ENCODE measurements around the gene TMCO2.
"Not testable (repeated sequence)": the region's sequence is repeated elsewhere in the genome, so short reads cannot be mapped to it uniquely, and the experiment has no call there.

The TMCO2 gene

GRCh38 chr1:40247655-40248054 lies at the start of gene TMCO2:
TSS of gene TMCO2 (plus strand) at chr1:40247937. CDS start at chr1:40247994, 57 bp downstream.
- no peak for DNase-seq

DNA sequence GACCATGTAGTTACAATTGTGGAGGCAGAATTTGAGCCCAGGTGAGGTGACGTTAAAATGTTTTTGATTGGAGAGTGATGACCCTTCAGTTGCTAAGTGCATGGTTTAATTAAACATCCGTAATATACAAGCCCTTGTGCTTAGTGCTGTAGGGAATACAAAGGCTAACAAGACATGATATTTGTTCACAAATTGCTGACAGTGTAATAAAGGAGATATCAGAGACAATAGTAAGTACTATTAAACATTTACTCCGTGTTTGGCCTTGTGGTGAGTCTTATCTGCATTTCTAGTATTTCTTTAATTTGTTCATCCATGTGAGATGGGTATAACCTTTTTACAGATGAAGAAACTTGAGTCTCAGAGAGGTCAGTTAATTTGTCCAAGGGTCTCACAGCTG lies 48.6 kb upstream of the TMCO2 start:
- no peak for DNase-seq

DNA sequence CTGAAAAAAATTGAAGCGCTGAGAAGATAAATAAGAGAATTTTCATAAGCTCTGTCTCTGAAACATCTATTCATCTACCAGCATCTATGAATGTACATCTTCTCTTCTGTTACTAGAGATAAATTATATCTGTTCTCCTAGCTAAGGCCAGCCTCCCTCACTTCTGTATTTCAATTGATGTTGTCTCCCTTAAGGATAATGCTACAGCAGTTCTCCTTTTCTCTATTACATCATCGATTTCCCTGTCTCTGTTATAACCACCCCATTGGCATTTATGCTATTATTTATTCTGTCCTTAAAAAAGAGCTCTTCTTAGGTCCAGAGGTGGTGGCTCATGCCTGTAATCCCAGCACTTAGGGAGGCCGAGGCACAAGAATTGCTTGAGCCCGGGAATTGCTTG lies 42.9 kb upstream of the TMCO2 start:
- DNase-seq, result no peak

DNA sequence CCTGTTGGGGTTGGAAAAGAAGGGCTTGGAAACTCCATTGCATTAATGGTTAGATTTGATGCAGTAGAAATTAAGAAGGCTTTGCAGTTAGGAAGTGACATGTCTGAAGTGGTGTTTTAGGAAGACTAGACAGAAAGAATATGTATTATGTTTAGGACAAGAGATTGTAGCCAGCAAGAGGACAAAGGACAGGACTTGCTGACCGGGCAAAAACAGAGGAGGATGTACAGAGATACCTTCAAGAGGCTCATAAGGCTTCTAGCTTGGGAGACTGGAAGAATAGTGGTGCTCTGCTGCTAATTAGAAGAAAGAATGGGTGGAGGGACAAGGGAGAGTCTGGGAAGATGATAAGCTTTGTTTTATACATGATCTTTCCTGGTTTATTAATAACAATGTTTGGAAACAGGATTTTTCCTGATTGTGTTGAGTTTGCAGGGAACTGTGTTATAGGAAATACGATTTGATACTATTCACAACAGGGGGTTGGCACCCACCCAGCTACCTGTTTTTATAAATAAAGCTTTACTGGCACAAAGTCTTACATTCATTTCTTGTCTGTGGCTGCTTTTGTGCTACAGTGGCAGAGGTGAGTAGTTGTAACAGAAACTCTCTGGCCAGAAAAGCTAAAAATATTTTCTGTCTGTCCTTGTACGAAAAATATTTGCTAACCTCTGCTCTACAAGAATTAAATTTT lies 37.1 kb upstream of the TMCO2 start:
- no peak for DNase-seq

DNA sequence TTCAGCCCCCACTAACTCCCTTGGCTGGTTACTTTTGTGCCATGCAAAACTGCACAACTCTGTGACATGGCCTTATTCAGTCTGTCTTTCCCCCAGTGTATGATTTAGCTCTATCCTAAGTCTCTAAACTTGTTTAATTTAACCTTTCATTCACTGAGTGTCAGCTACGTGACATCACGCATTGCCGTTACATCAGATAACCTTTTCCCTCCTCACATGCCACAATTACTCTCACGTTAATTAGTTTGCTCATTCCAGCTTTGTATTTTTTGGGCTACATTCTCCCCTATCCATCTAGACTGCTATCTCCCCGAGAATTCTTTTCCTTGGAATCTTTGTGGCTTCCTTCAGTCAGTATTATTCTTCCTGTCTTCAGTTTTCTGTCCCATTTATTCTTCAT lies 29.4 kb upstream of the TMCO2 start:
- DNase-seq, result no peak

GRCh38 chr1:40221471-40221905 lies 26.2 kb upstream of the TMCO2 start:
- DNase-seq, result not testable (repeated sequence)

- DNase-seq, result no peak
Observed at GRCh38 chr1:40221977-40222772, 25.6 kb upstream of the TMCO2 start.

DNA sequence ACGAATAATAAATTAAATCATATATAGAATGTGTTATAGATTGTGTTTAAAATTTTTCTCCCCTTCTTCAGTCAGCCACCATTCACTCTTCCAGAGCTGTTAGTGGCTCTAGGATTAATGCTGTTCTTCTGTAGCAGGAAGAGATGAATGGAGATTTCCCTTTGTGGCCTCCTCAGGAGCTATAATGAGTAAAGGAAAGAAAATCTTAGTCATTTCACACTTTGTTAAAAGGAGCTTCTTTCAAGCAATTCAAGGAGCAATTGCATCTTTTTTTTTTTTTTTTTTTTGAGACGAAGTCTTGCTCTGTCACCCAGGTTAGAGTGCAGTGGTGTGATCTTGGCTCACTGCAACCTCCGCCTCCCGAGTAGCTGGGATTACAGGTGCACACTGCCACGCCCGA lies 23.7 kb upstream of the TMCO2 start:
- no peak for DNase-seq

DNA sequence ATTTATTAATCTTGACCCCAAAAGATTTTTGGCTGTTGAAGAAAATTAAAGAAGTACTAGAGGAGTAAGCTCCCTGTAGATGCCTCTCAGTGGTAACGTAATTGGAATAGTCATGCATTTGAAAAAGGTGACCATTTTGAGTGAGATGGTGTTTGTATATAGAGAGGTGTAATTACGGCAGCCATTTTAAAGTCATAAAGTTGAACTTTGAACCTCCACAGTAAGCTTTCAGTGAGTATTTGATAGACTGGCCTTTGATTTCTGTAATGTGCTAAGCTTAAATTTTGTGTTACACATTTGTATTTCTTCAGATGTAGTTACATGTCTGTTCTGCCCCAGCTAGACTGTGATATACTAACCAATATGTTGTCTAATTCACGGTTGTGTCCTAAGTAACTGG lies 21.5 kb upstream of the TMCO2 start:
- DNase-seq, result no peak

DNA sequence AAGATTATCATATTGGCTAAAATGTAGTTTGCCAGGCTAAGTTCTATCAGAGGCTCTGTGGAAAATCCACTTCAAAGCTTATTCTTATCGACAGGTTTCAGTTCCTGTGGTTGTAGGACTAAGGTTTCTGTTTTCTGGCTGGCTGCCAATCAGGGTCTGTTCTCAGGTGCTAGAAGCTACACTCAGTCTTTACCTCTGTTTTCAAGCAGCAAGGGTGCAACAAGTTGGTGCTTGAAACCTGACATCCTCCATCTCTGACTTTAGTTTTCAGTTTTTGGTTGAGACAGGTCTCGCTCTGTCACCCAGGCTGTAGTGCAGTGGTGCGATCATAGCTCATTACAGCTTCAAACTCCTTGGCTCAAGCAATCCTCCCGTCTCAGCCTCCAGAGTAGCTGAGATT lies 15.3 kb upstream of the TMCO2 start:
- no peak for DNase-seq

DNA sequence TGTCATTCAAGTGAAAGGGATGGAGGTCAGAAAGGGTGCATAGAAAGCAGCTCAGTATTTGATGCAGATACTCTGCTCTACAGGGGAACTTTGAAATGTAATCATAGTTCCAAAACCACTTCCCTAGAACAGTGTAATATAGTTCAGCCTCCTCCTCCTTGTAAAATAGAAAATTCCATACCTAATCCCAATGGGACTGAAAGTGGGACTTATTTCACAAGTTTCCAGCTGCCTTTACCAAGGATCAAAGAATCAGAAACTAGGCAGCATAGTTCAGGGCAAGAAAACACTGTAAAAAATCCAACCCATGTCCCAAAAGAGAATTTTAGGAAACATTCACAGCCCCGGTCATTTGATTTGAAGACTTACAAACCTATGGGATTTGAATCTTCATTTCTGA lies 8.1 kb upstream of the TMCO2 start:
- no peak for DNase-seq

- DNase-seq, result no peak
Observed at GRCh38 chr1:40240390-40240789, 7.3 kb upstream of the TMCO2 start.

DNA sequence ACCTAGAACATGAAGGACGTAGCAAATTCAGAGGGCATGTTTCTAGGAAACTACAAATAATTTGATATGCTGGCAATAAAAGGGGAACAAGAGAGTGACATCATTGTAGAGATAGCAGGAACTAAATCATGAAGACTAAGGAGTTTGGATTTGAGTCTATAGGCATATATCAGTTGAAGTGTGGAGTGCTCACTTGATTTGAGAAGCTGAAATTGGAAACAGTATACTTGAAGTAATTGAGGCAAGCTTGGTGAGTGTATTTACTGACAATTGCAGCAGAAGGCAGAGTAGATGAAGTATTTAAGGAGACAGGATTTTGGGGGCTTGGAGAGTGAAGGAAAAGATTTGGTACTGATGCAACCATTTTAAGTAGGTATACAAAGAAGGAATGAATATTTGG lies 6.4 kb upstream of the TMCO2 start:
- no peak for DNase-seq

- DNase-seq, result no peak
Observed at GRCh38 chr1:40243351-40243750, 4.4 kb upstream of the TMCO2 start.

DNA sequence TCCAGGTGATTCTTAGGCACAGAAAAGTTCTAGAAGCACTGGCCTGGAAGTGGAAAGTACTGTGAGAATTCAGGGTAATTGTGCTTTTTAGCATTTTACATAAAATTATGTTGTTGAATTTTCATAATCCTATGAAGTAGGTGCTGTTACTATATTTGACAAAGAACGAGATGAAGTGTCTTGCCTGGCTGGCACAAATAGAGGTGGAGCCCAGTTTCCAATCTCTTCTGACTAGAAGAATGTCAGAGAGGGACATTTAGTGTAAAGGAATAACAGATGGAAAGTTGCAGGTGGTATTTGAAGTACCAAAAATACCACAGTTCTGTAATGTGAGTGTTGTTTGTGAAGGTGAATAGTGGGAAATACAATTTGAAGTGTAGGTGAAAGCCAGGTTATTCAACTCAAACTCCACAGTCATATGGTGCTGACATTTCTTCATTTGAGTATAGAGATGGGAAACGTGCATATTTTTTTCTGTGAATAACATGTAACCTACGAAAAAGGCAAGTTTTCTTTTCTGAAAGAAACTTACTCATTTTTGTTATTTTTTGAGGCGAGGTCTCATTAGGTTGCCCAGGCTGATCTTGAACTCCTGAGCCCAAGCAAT lies 3.5 kb upstream of the TMCO2 start:
- no peak for DNase-seq

- DNase-seq, result no peak
Observed at GRCh38 chr1:40245686-40246085, 2.1 kb upstream of the TMCO2 start.

GRCh38 chr1:40248412-40248811 lies 675 bp downstream of the TMCO2 start:
- no peak for DNase-seq

DNA sequence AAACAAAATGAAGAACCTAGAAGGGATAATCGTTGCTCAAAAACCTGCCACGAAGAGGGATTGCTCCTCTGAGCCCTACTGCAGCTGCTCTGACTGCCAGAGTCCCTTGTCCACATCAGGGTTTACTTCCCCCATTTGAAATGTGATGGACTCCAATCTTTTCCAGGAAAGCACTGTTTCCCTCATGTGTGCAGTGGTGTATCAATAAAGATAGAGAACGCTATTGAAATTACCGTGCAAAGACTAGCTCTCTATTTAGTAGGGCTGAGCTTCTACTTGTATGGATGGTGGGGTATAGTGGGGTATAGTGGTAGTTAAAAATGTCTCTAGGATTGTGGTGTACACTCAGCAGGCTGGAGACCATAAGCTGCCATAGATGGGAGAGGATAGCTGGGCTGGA lies 3.7 kb downstream of the TMCO2 start:
- DNase-seq, result no peak

GRCh38 chr1:40252601-40253000 lies 4.9 kb downstream of the TMCO2 start:
- DNase-seq, result no peak

- DNase-seq, result no peak
Observed at GRCh38 chr1:40255231-40255630, 7.5 kb downstream of the TMCO2 start.

GRCh38 chr1:40256401-40257084 lies 8.8 kb downstream of the TMCO2 start:
- DNase-seq, result no peak

DNA sequence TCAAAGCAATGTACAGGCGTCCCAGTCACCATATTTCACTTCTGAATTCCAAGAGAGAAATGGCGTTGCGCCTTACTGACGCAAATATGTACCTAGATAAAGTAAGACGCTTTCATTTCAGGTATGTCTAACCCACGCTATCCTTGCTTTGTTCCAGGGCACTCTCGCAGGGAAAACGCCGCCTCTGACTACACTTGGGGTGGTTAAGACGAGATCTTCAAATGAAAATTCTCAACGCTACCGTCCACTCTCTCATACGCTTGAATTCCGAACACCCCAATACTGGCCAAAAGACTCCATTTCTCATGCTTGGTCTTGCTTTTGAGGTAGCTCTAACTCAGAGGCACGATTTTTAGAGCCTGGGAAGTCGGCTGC lies 9.6 kb downstream of the TMCO2 start:
- DNase-seq, result peak; percentile 86

GRCh38 chr1:40257688-40258444 lies 10.1 kb downstream of the TMCO2 start, which contains the start of gene ZMPSTE24:
TSS of gene ZMPSTE24 (plus strand) at chr1:40258236. CDS start at chr1:40258272, 36 bp downstream.
- DNase-seq, result peak; percentile 90
